ENCODE data around the gene C18orf63.

C18orf63 gene

GRCh38 chr18:74315464-74316256 is at the start of gene C18orf63:
Gene C18orf63 (plus strand): TSS chr18:74315839. CDS start chr18:74317866, 2,027 bp downstream.
- no peak for TF ChIP-seq ZNF274 (IDR thresholded peaks at IDR 0.05; ENCODE audit: low read depth, low read length)
- H3K4me3 ChIP-seq (ENCODE audit: low read length): no peak within 1 kb of the TSS

- TF ChIP-seq ZNF274 (IDR thresholded peaks at IDR 0.05; ENCODE audit: low read depth, low read length): no peak
- no peak overlapping the region for H3K4me3 ChIP-seq (ENCODE audit: low read length)
These were observed 49.5 kb upstream of the C18orf63 start for GRCh38 chr18:74266161-74266560.

- no peak overlapping the region for H3K4me3 ChIP-seq (ENCODE audit: low read length)
These were observed 47.5 kb upstream of the C18orf63 start for GRCh38 chr18:74268175-74268574.

GRCh38 chr18:74268933-74269620 is 46.6 kb upstream of the C18orf63 start:
- H3K4me3 ChIP-seq (ENCODE audit: low read length): no peak overlapping the region
- no peak for TF ChIP-seq ZNF274 (IDR thresholded peaks at IDR 0.05; ENCODE audit: low read depth, low read length)

More at GRCh38 chr18:74268175-74268574, 47.5 kb upstream of the C18orf63 start:
- TF ChIP-seq ZNF274 (IDR thresholded peaks at IDR 0.05; ENCODE audit: low read depth, low read length): no peak

GRCh38 chr18:74271635-74272034 is 44.0 kb upstream of the C18orf63 start:
- no peak for TF ChIP-seq ZNF274 (IDR thresholded peaks at IDR 0.05; ENCODE audit: low read depth, low read length)
- no peak overlapping the region for H3K4me3 ChIP-seq (ENCODE audit: low read length)

- no peak for TF ChIP-seq ZNF274 (IDR thresholded peaks at IDR 0.05; ENCODE audit: low read depth, low read length)
- no peak overlapping the region for H3K4me3 ChIP-seq (ENCODE audit: low read length)
These were observed 42.2 kb upstream of the C18orf63 start for GRCh38 chr18:74273394-74273793.

GRCh38 chr18:74274700-74275099 is 40.9 kb upstream of the C18orf63 start:
- no peak for TF ChIP-seq ZNF274 (IDR thresholded peaks at IDR 0.05; ENCODE audit: low read depth, low read length)
- no peak overlapping the region for H3K4me3 ChIP-seq (ENCODE audit: low read length)

GRCh38 chr18:74275736-74276135 is 39.9 kb upstream of the C18orf63 start:
- no peak for TF ChIP-seq ZNF274 (IDR thresholded peaks at IDR 0.05; ENCODE audit: low read depth, low read length)
- H3K4me3 ChIP-seq (ENCODE audit: low read length): no peak overlapping the region

- no peak for TF ChIP-seq ZNF274 (IDR thresholded peaks at IDR 0.05; ENCODE audit: low read depth, low read length)
- no peak overlapping the region for H3K4me3 ChIP-seq (ENCODE audit: low read length)
These were observed 39.0 kb upstream of the C18orf63 start for GRCh38 chr18:74276609-74277008.

- TF ChIP-seq ZNF274 (IDR thresholded peaks at IDR 0.05; ENCODE audit: low read depth, low read length): no peak
- no peak overlapping the region for H3K4me3 ChIP-seq (ENCODE audit: low read length)
These were observed 38.3 kb upstream of the C18orf63 start for GRCh38 chr18:74277296-74277695.

GRCh38 chr18:74278058-74278457 is 37.6 kb upstream of the C18orf63 start:
- no peak overlapping the region for H3K4me3 ChIP-seq (ENCODE audit: low read length)
- TF ChIP-seq ZNF274 (IDR thresholded peaks at IDR 0.05; ENCODE audit: low read depth, low read length): no peak

- TF ChIP-seq ZNF274 (IDR thresholded peaks at IDR 0.05; ENCODE audit: low read depth, low read length): no peak
- H3K4me3 ChIP-seq (ENCODE audit: low read length): no peak overlapping the region
These were observed 36.7 kb upstream of the C18orf63 start for GRCh38 chr18:74278983-74279382.

- no peak overlapping the region for H3K4me3 ChIP-seq (ENCODE audit: low read length)
- no peak for TF ChIP-seq ZNF274 (IDR thresholded peaks at IDR 0.05; ENCODE audit: low read depth, low read length)
These were observed 34.3 kb upstream of the C18orf63 start for GRCh38 chr18:74281011-74281979.
